ENCODE data around the gene FREM1. TPM values are rescaled to one million over a fixed set of nuclear protein-coding genes. Genes with fewer than 3 reads are reported as not detected.
A peak's percentile ranks its signal among the peaks of the same experiment; 100 is the strongest.

FREM1 gene
- polyA plus RNA-seq, 1 donor from 2014 or later: 2.3 TPM

DNA sequence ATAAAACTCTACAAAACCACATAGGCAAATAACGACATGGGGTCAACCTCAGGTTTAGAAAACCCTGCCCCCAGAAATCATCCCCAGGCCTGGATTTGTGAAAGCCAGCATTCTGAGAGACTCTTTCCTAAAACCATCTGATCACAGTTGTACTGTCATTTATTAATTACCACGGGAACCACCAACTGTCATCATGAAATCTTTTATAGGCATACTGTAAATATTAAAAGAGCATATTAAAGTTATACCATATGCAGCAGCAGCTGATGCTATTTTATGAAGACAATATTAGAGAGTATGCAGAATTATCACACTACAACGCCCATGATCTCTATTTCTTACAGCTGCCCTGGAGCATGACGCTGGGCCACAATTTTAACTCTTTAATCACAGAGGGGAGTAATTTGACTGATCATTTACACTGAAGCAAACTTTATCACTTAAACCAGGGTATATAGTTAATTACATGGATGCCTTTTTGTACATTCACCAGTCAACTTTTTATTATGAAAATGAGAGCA lies 208.0 kb downstream of the FREM1 start:
- Histone ChIP-seq H3K9me2 (ENCODE audit: insufficient read depth, low read length) (no peaks in the 10 kb centered on the region), H3K27me3 (ENCODE audit: insufficient read depth, low read depth, low read length) (no peaks in the 10 kb centered on the region), H2AFZ (ENCODE audit: low read depth, low read length) (no peak overlapping the region), H3K27ac (ENCODE audit: low read length) (no peak overlapping the region), H3K4me3 (ENCODE audit: low read length) (no peak overlapping the region), H3K4me2 (ENCODE audit: low read length) (no peak overlapping the region), H3K79me2 (replicated peaks; ENCODE audit: insufficient read depth, low read length) (no peaks in the 10 kb centered on the region), H3K36me3 (ENCODE audit: insufficient read depth, low read length) (no peaks in the 10 kb centered on the region), H3K9ac (ENCODE audit: low read length) (no peak overlapping the region), H3K9me3 (ENCODE audit: low read length) (peaks cover 8% of the 10 kb centered on the region), H3F3A (ENCODE audit: insufficient read depth, low read length, poor library complexity, severe bottlenecking) (no peaks in the 10 kb centered on the region), H4K20me1 (ENCODE audit: insufficient read depth) (no peaks in the 10 kb centered on the region)
- TF ChIP-seq POLR2AphosphoS5 (IDR thresholded peaks at IDR 0.05) (no peak), RAD21 (conservative IDR thresholded peaks at IDR 0.05) (no peak), EP300 (conservative IDR thresholded peaks at IDR 0.05; ENCODE audit: poor library complexity, severe bottlenecking) (no peak), MXI1 (conservative IDR thresholded peaks at IDR 0.05; ENCODE audit: poor library complexity, severe bottlenecking) (no peak)
- TF ChIP-seq, protein P1, sequence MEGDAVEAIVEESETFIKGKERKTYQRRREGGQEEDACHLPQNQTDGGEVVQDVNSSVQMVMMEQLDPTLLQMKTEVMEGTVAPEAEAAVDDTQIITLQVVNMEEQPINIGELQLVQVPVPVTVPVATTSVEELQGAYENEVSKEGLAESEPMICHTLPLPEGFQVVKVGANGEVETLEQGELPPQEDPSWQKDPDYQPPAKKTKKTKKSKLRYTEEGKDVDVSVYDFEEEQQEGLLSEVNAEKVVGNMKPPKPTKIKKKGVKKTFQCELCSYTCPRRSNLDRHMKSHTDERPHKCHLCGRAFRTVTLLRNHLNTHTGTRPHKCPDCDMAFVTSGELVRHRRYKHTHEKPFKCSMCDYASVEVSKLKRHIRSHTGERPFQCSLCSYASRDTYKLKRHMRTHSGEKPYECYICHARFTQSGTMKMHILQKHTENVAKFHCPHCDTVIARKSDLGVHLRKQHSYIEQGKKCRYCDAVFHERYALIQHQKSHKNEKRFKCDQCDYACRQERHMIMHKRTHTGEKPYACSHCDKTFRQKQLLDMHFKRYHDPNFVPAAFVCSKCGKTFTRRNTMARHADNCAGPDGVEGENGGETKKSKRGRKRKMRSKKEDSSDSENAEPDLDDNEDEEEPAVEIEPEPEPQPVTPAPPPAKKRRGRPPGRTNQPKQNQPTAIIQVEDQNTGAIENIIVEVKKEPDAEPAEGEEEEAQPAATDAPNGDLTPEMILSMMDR (IDR thresholded peaks at IDR 0.05; ENCODE audit: poor library complexity, severe bottlenecking): no peak
- TF ChIP-seq, protein P2, sequence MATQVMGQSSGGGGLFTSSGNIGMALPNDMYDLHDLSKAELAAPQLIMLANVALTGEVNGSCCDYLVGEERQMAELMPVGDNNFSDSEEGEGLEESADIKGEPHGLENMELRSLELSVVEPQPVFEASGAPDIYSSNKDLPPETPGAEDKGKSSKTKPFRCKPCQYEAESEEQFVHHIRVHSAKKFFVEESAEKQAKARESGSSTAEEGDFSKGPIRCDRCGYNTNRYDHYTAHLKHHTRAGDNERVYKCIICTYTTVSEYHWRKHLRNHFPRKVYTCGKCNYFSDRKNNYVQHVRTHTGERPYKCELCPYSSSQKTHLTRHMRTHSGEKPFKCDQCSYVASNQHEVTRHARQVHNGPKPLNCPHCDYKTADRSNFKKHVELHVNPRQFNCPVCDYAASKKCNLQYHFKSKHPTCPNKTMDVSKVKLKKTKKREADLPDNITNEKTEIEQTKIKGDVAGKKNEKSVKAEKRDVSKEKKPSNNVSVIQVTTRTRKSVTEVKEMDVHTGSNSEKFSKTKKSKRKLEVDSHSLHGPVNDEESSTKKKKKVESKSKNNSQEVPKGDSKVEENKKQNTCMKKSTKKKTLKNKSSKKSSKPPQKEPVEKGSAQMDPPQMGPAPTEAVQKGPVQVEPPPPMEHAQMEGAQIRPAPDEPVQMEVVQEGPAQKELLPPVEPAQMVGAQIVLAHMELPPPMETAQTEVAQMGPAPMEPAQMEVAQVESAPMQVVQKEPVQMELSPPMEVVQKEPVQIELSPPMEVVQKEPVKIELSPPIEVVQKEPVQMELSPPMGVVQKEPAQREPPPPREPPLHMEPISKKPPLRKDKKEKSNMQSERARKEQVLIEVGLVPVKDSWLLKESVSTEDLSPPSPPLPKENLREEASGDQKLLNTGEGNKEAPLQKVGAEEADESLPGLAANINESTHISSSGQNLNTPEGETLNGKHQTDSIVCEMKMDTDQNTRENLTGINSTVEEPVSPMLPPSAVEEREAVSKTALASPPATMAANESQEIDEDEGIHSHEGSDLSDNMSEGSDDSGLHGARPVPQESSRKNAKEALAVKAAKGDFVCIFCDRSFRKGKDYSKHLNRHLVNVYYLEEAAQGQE (IDR thresholded peaks at IDR 0.05; ENCODE audit: borderline replicate concordance): no peak

DNA sequence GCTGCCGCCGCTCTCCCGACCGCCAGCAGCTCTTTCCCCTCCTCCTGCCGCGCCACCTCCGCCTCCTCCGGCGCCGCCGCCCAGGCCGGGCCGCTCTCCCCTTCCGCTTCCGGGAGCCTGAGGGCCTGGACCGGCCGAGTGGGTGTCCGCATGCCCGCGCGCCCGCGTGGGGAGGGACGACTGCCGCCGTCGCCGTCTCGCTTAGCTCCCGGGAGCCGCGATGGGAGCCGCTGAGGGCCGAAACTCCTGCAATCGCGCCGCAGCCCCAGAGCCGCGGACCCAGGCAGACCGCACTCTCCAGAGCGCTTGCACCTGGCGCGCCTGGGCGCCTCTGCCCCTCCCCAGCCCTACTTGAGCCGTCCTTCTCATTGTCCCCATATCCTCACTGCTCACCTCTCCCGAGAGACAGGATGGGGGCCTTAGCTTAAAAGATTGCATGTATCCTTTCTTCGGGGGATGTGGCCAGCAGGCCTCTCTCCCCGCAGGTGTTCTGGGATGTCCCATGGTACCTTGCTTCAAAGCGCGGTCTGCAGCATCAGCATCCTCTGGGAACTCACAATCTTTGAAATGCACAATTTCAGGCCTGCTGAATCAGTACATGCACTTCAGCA lies 216.9 kb downstream of the FREM1 start, which contains the start of gene ZDHHC21:
ZDHHC21 (minus strand) TSS at position 182 of the 611 bp plus-strand sequence. CDS start 19,092 bp downstream, outside the sequence.
- Histone ChIP-seq H3K79me2 (replicated peaks; ENCODE audit: insufficient read depth, low read length) (peaks cover 9% of the 10 kb centered on the region), H3K9me2 (ENCODE audit: insufficient read depth, low read length) (no peaks in the 10 kb centered on the region), H3K4me3 (ENCODE audit: low read length) (peak within 1 kb of the TSS; percentile 93), H3K9ac (ENCODE audit: low read length) (peak within 1 kb of the TSS; percentile 88), H2AFZ (ENCODE audit: low read depth, low read length) (peak within 1 kb of the TSS; percentile 71), H3K36me3 (ENCODE audit: insufficient read depth, low read length) (no peaks in the 10 kb centered on the region), H3K27ac (ENCODE audit: low read length) (peak within 1 kb of the TSS; percentile 63), H3K27me3 (ENCODE audit: insufficient read depth, low read depth, low read length) (no peaks in the 10 kb centered on the region), H3K9me3 (ENCODE audit: low read length) (no peaks in the 10 kb centered on the region), H3K4me2 (ENCODE audit: low read length) (peak within 1 kb of the TSS; percentile 84), H4K20me1 (ENCODE audit: insufficient read depth) (no peaks in the 10 kb centered on the region), H3F3A (ENCODE audit: insufficient read depth, low read length, poor library complexity, severe bottlenecking) (no peaks in the 10 kb centered on the region)
- no peak for TF ChIP-seq TAF1 (IDR thresholded peaks at IDR 0.05; ENCODE audit: low read depth)
- peak; percentile 50 for TF ChIP-seq MXI1 (conservative IDR thresholded peaks at IDR 0.05; ENCODE audit: poor library complexity, severe bottlenecking)
- no peak for TF ChIP-seq POLR2AphosphoS5 (IDR thresholded peaks at IDR 0.05)

Measured in neural cell (in vitro differentiated cells).